Loucy (cell line): ENCODE measurements around the gene CNOT4.

Experiments
- EZH2phosphoT487 ChIP-seq: fragments of 200-600 bp; IDR thresholded peaks from 2 replicates; pipeline ENCODE4 v1.6.1; 2018; ENCODE audit warnings: antibody characterized with exemption, mild to moderate bottlenecking, moderate library complexity, borderline replicate concordance
- TF ChIP-seq, protein P1 (sequence below): fragments of 200-600 bp; sonication (generic); conservative IDR thresholded peaks from 2 replicates; pipeline ENCODE4 v1.5.1; 2014; ENCODE audit warnings: mild to moderate bottlenecking, antibody characterized with exemption, low read length

DNA sequence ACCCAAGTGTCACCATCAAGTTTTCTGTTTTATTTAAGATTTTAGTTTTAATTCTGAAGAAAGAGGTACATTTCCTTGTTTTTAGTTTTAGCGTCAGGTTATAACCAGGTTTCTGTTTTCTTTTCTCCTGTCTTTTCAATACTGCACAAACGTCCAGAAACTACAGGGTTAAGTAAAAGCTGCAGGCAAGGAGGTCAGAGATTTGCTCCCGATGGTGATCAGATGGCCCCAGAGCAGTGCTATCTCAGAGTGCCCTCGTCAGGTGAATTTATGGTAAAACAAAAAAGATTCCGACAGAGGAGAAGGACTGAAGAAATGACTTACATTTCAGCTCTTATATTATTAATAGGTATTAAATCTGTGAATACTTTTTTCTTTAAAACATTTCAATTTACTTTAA lies 148.1 kb downstream of the CNOT4 start:
- TF ChIP-seq, protein P1, sequence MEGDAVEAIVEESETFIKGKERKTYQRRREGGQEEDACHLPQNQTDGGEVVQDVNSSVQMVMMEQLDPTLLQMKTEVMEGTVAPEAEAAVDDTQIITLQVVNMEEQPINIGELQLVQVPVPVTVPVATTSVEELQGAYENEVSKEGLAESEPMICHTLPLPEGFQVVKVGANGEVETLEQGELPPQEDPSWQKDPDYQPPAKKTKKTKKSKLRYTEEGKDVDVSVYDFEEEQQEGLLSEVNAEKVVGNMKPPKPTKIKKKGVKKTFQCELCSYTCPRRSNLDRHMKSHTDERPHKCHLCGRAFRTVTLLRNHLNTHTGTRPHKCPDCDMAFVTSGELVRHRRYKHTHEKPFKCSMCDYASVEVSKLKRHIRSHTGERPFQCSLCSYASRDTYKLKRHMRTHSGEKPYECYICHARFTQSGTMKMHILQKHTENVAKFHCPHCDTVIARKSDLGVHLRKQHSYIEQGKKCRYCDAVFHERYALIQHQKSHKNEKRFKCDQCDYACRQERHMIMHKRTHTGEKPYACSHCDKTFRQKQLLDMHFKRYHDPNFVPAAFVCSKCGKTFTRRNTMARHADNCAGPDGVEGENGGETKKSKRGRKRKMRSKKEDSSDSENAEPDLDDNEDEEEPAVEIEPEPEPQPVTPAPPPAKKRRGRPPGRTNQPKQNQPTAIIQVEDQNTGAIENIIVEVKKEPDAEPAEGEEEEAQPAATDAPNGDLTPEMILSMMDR: no peak
- no peak for TF ChIP-seq EZH2phosphoT487
